Glutamatergic neuron (in vitro differentiated cells): Measurements from ENCODE around the gene TYK2. TPM values are rescaled to one million over a fixed set of nuclear protein-coding genes. Genes with fewer than 3 reads are reported as not detected.

ENCODE experiments used
- DNase-seq: peaks from one replicate; pipeline ENCODE4 v3.0.0; 2022
- H3K27ac Mint-ChIP-seq: one replicate; pipeline ENCODE4 v1.8.0; 2020; ENCODE audit warnings: mild to moderate bottlenecking, mixed read lengths, inconsistent platforms; ENCODE audit not compliant: unreplicated experiment
- H3K27me3 Mint-ChIP-seq: one replicate; pipeline ENCODE4 v1.8.0; 2020; ENCODE audit warnings: mild to moderate bottlenecking, moderate library complexity, mixed read lengths, inconsistent platforms; ENCODE audit not compliant: unreplicated experiment
- H3K36me3 Mint-ChIP-seq: one replicate; pipeline ENCODE4 v1.8.0; 2020; ENCODE audit warnings: mild to moderate bottlenecking, mixed read lengths, inconsistent platforms; ENCODE audit not compliant: unreplicated experiment
- H3K4me1 Mint-ChIP-seq: one replicate; pipeline ENCODE4 v1.8.0; 2020; ENCODE audit warnings: mild to moderate bottlenecking, low read depth, mixed read lengths, inconsistent platforms; ENCODE audit not compliant: unreplicated experiment
- H3K4me3 Mint-ChIP-seq: one replicate; pipeline ENCODE4 v1.8.0; 2020; ENCODE audit warnings: mild to moderate bottlenecking, mixed read lengths, inconsistent platforms; ENCODE audit not compliant: unreplicated experiment
- H3K9me3 Mint-ChIP-seq: one replicate; pipeline ENCODE4 v1.8.0; 2020; ENCODE audit warnings: mild to moderate bottlenecking, moderate library complexity, mixed read lengths, inconsistent platforms; ENCODE audit not compliant: unreplicated experiment
- total RNA-seq: library from RNA; stranded (reverse); fragmentation: NEBNext Ultra II Directional; extraction: Animal tissue kit (Norgen Biotek cat#: 25700); gene quantifications from one replicate; pipeline ENCODE4 v1.2.1, GENCODE V29; 2021; ENCODE audit not compliant: unreplicated experiment
- TF ChIP-seq, protein P1 (sequence below): fragments of 200-600 bp; sonication (generic); IDR thresholded peaks from one replicate; pipeline ENCODE4 v1.5.0; 2021; ENCODE audit not compliant: partially characterized antibody, unreplicated experiment

The TYK2 gene
- total RNA-seq, 1 donor from 2014 or later = 90.4 TPM

DNA sequence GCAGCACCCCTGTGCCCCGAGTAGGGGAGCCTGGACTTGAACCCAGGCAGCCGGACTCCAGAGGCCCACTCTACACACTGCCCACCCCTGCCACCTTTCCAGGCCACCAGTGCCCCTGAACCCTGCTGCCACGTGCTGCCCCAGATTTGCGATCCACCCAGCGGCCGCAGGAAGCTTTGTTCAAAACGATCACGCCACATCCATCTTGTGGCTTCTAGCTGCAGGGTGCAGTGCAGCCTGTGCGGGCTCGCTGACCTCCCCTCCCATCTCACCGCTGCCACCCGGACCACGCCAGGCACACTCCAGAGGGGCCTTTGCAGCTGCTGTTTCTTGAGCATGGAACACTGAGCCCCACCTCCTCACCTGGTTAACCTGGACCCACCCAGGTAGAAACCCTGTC, 50.8 kb downstream of the TYK2 start:
- no peaks in the 10 kb centered on the region for H3K36me3 Mint-ChIP-seq
- TF ChIP-seq, protein P1, sequence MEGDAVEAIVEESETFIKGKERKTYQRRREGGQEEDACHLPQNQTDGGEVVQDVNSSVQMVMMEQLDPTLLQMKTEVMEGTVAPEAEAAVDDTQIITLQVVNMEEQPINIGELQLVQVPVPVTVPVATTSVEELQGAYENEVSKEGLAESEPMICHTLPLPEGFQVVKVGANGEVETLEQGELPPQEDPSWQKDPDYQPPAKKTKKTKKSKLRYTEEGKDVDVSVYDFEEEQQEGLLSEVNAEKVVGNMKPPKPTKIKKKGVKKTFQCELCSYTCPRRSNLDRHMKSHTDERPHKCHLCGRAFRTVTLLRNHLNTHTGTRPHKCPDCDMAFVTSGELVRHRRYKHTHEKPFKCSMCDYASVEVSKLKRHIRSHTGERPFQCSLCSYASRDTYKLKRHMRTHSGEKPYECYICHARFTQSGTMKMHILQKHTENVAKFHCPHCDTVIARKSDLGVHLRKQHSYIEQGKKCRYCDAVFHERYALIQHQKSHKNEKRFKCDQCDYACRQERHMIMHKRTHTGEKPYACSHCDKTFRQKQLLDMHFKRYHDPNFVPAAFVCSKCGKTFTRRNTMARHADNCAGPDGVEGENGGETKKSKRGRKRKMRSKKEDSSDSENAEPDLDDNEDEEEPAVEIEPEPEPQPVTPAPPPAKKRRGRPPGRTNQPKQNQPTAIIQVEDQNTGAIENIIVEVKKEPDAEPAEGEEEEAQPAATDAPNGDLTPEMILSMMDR = no peak
- DNase-seq = no peak
- no peak overlapping the region for H3K4me3 Mint-ChIP-seq
- peaks cover 4% of the 10 kb centered on the region for H3K9me3 Mint-ChIP-seq
- no peak overlapping the region for H3K27ac Mint-ChIP-seq
- H3K27me3 Mint-ChIP-seq = peaks cover 5% of the 10 kb centered on the region
- peaks cover 7% of the 10 kb centered on the region for H3K4me1 Mint-ChIP-seq

DNA sequence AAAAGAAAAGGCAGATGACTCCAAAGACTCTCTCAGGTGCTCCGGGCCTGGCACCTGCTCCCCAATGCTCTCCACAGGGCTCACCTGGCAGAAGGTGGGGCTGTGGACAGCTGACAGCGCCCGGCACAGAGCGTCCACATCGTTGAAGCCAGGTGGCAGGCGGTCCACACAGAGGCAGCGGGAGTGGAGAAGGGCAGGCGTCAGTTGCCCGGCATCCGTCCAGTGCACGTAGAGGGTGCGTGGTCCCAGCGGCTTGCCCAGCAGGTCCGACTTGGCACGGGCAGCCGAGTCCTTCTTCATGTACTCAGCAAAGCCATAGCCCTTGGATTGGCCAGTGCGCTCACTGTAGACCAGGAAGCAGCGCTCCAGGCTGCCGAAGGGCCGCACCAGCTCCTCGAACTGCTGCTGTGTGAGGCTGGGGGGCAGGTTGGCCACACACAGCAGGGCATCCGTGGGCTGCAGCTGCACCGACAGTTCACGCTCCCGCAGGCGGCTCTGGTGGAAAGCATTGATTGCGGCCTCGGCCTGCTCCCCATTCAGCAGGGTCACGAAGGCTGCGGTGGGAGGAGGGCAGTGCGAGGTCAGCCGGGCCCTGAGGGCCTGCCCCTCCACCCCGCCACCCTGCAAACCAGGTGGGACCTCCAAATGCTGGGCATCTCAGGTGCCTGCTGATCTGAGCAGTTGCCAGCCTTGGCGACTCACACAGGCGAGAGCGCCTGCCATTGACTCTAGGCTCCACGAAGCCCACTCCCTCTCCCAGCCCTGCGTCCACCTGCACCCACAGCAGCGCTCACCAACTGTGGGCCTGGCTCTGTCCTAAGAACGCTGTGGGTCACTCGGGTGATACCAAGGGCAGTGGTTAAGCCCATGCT, 51.6 kb downstream of the TYK2 start:
- Mint-ChIP-seq H3K27ac (no peak overlapping the region), H3K4me3 (no peak overlapping the region), H3K36me3 (no peaks in the 10 kb centered on the region), H3K9me3 (peaks cover 2% of the 10 kb centered on the region), H3K4me1 (peaks cover 6% of the 10 kb centered on the region), H3K27me3 (peaks cover 5% of the 10 kb centered on the region)
- DNase-seq = no peak
- TF ChIP-seq, protein P1 = no peak

DNA sequence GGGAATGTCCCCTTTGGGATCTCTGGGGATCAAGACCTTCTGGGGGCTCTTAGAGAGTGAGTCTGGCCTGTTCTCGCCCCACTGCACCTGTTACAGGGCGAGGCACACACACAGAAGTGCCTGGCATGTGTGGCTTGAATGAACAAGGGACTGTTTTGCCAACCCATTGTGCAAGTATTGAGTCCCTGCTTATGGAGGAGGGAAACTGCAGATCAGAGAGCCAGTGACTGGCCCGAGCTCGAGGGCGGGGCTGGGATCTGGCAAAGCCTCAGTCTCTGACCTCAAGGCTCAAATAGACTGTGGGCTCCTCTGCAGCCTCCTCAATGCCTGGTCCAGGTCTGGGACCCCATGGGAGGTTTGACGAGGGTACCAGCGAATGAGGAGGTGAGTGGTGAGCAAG, 52.6 kb downstream of the TYK2 start:
- H3K36me3 Mint-ChIP-seq = no peaks in the 10 kb centered on the region

DNA sequence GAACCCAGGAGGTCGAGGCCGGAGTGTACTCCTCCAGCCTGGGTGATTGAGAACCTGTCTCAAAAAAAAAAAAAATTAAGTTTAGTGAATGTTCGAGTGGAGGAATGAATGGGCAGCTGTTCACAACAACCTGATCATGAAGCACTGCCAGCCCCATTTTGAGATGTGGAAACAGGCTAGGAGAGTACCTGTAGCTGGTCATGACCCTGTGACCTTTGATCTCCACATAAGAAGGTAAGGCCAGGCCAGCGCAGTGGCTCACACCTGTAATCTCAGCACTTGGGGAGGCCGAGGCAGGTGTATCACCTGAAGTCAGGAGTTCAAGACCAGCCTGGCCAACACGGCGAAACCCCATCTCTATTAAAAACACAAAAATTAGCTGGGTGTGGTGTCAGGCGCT, 54.6 kb downstream of the TYK2 start:
- no peaks in the 10 kb centered on the region for H3K36me3 Mint-ChIP-seq
- no peak for DNase-seq
- no peak overlapping the region for H3K4me3 Mint-ChIP-seq
- TF ChIP-seq, protein P1 = no peak
- H3K27ac Mint-ChIP-seq = no peak overlapping the region
- peaks cover 1% of the 10 kb centered on the region for H3K9me3 Mint-ChIP-seq
- H3K4me1 Mint-ChIP-seq = no peaks in the 10 kb centered on the region
- H3K27me3 Mint-ChIP-seq = peaks cover 6% of the 10 kb centered on the region

More for the DNA sequence above, 52.6 kb downstream of the TYK2 start:
- Mint-ChIP-seq H3K4me3 (no peak overlapping the region), H3K9me3 (peaks cover 3% of the 10 kb centered on the region), H3K27me3 (peaks cover 4% of the 10 kb centered on the region), H3K4me1 (peaks cover 6% of the 10 kb centered on the region), H3K27ac (no peak overlapping the region)
- TF ChIP-seq, protein P1 = no peak
- DNase-seq = no peak
